Measurements from ENCODE around the gene KRT40. TPM values are rescaled to one million over a fixed set of nuclear protein-coding genes. Genes with fewer than 3 reads are reported as not detected.

The KRT40 gene
- total RNA-seq, 1 experiment from 2014 or later: not detected

- no peak overlapping the region for H3K27ac ChIP-seq (ENCODE audit: low read depth, low read length)
- H3K9ac ChIP-seq (ENCODE audit: low read length): no peak overlapping the region
- no peak overlapping the region for H3K4me3 ChIP-seq (replicated peaks in 1 of 2; ENCODE audit: low read depth in 1 of 2, low read length in 2 of 2)
- no peaks in the 10 kb centered on the region for H3K36me3 ChIP-seq (ENCODE audit: control insufficient read depth in 1 of 2, insufficient read depth in 2 of 2, low read length in 2 of 2)
- peaks cover 0 to 6% of the 10 kb centered on the region in 2 experiments; a peak in 1 of 4 replicates for H3K4me1 ChIP-seq (ENCODE audit: control insufficient read depth in 1 of 2, insufficient read depth in 2 of 2, low read length in 2 of 2)
- no peak for TF ChIP-seq RAD21 (IDR thresholded peaks at IDR 0.05; ENCODE audit: low read depth)
- no peak for TF ChIP-seq ZNF274 (IDR thresholded peaks at IDR 0.05; ENCODE audit: low read depth, low read length)
- H3K79me2 ChIP-seq (ENCODE audit: insufficient read depth, low read length): no peaks in the 10 kb centered on the region
- BruUV-seq (replicated peaks): no TSS peak
- H2AFZ ChIP-seq (ENCODE audit: low read depth, low read length, poor library complexity, severe bottlenecking): no peak overlapping the region
- ChIA-PET RAD21 (ENCODE audit: low non-redundant PET in 1 of 2, low total read pairs in 2 of 2, uncharacterized antibody in 2 of 2, unreplicated experiment in 2 of 2) (no interaction called here), POLR2A (no interaction called here), CTCF (no interaction called here)
- H3K27me3 ChIP-seq (ENCODE audit: insufficient read depth, low read length): no peaks in the 10 kb centered on the region
- no peak overlapping the region for H3K4me2 ChIP-seq (ENCODE audit: low read length)
- intact Hi-C loops (cut with micrococcal nuclease): no loop called here
- no peaks in the 10 kb centered on the region for H4K20me1 ChIP-seq (ENCODE audit: insufficient read depth)
- no peak for DNase-seq (ENCODE audit: low read depth, low spot score)
- no peaks in the 10 kb centered on the region for H3K9me3 ChIP-seq (ENCODE audit: control insufficient read depth in 1 of 2, insufficient read depth in 1 of 2, low read depth in 1 of 2, low read length in 2 of 2)
- no peak for ATAC-seq
- no peaks in the 10 kb centered on the region for H3K9me2 ChIP-seq (ENCODE audit: insufficient read depth)
Measured at GRCh38 chr17:41010441-41010840, 26.3 kb upstream of the KRT40 start.

GRCh38 chr17:41009936-41010335, 25.8 kb upstream of the KRT40 start:
- Histone ChIP-seq H3K4me3 (replicated peaks in 1 of 2; ENCODE audit: low read depth in 1 of 2, low read length in 2 of 2) (no peak overlapping the region), H3K9me2 (ENCODE audit: insufficient read depth) (no peaks in the 10 kb centered on the region), H2AFZ (ENCODE audit: low read depth, low read length, poor library complexity, severe bottlenecking) (no peak overlapping the region), H3K4me2 (ENCODE audit: low read length) (no peak overlapping the region), H3K27ac (ENCODE audit: low read depth, low read length) (no peak overlapping the region), H4K20me1 (ENCODE audit: insufficient read depth) (no peaks in the 10 kb centered on the region), H3K4me1 (ENCODE audit: control insufficient read depth in 1 of 2, insufficient read depth in 2 of 2, low read length in 2 of 2) (peaks cover 0 to 6% of the 10 kb centered on the region in 2 experiments; a peak in 1 of 4 replicates), H3K79me2 (ENCODE audit: insufficient read depth, low read length) (no peaks in the 10 kb centered on the region), H3K27me3 (ENCODE audit: insufficient read depth, low read length) (no peaks in the 10 kb centered on the region), H3K9ac (ENCODE audit: low read length) (no peak overlapping the region), H3K9me3 (ENCODE audit: control insufficient read depth in 1 of 2, insufficient read depth in 1 of 2, low read depth in 1 of 2, low read length in 2 of 2) (no peaks in the 10 kb centered on the region), H3K36me3 (ENCODE audit: control insufficient read depth in 1 of 2, insufficient read depth in 2 of 2, low read length in 2 of 2) (no peaks in the 10 kb centered on the region)
- ChIA-PET POLR2A (no interaction called here), RAD21 (ENCODE audit: low non-redundant PET in 1 of 2, low total read pairs in 2 of 2, uncharacterized antibody in 2 of 2, unreplicated experiment in 2 of 2) (no interaction called here), CTCF (interaction anchor here (0.6 kb wide), 1 partner anchor 486 kb away, joined by 3 read pairs; no protein-coding TSS in a partner anchor)
- DNase-seq (ENCODE audit: low read depth, low spot score) (no peak), ATAC-seq (no peak)
- no TSS peak for BruUV-seq (replicated peaks)
- intact Hi-C loops (cut with micrococcal nuclease): no loop called here
- no peak for TF ChIP-seq POLR2AphosphoS5 (IDR thresholded peaks at IDR 0.05; ENCODE audit: low read depth, low read length)
- TF ChIP-seq ATF3 (IDR thresholded peaks at IDR 0.05): no peak
- TF ChIP-seq SP1 (IDR thresholded peaks at IDR 0.05; ENCODE audit: low read depth): no peak
- no peak for TF ChIP-seq CTCF (IDR thresholded peaks at IDR 0.05 in 2 of 3, conservative IDR thresholded peaks at IDR 0.05 in 1 of 3; ENCODE audit: borderline replicate concordance in 1 of 3, insufficient read depth in 1 of 3, low read depth in 2 of 3, low read length in 2 of 3)
- no peak for TF ChIP-seq SIN3A (IDR thresholded peaks at IDR 0.05; ENCODE audit: low read depth)
- no peak for TF ChIP-seq SRF (IDR thresholded peaks at IDR 0.05; ENCODE audit: low read depth)
- no peak for TF ChIP-seq YY1 (IDR thresholded peaks at IDR 0.05; ENCODE audit: extremely low read depth, insufficient replicate concordance, low read depth, low read length)
- no peak for TF ChIP-seq FOSL1 (IDR thresholded peaks at IDR 0.05; ENCODE audit: low read depth)
- TF ChIP-seq EZH2 (IDR thresholded peaks at IDR 0.05): no peak
- TF ChIP-seq ZFX (IDR thresholded peaks at IDR 0.05): no peak
- no peak for TF ChIP-seq TCF7L2 (IDR thresholded peaks at IDR 0.05; ENCODE audit: borderline replicate concordance, extremely low read depth, insufficient read depth, insufficient read length)
- no peak for TF ChIP-seq EZH2phosphoT487 (IDR thresholded peaks at IDR 0.05; ENCODE audit: borderline replicate concordance)
- no peak for TF ChIP-seq ELF1 (IDR thresholded peaks at IDR 0.05; ENCODE audit: borderline replicate concordance, low read depth)
- TF ChIP-seq CEBPB (IDR thresholded peaks at IDR 0.05; ENCODE audit: low read depth): no peak
- TF ChIP-seq CBX3 (IDR thresholded peaks at IDR 0.05; ENCODE audit: low read depth): no peak
- no peak for TF ChIP-seq JUND (IDR thresholded peaks at IDR 0.05)
- TF ChIP-seq MAX (IDR thresholded peaks at IDR 0.05): no peak
- TF ChIP-seq RAD21 (IDR thresholded peaks at IDR 0.05; ENCODE audit: low read depth): no peak

Measured in HCT116 (cell line).